IMR-90 (cell line): ENCODE measurements around the gene RFX1. TPM values are rescaled to one million over a fixed set of nuclear protein-coding genes. Genes with fewer than 3 reads are reported as not detected.

Source experiments
- ATAC-seq: fragments of 200-7000 bp; cut with Tn5 transposase; 2 replicates; pipeline ENCODE4 v1.9.1; 2020; ENCODE audit warnings: low read depth, mild to moderate bottlenecking, moderate library complexity
- BruUV-seq: library from RNA; stranded (reverse); fragments of 400-500 nt; replicated peaks from 2 replicates; lab custom pipeline; 2021; lab: Mats Ljungman, UMichigan
- CTCF ChIA-PET: fragments of 300-600 bp; formaldehyde crosslinking; extraction: SDS; loops from one replicate; lab custom pipeline; 2021; ENCODE audit warnings: antibody characterized with exemption; lab: Yijun Ruan, JAX
- POLR2A ChIA-PET: fragments of 300-600 bp; sonication (Branson Sonifier 250); formaldehyde crosslinking; loops from one replicate; lab custom pipeline; 2022; ENCODE audit warnings: antibody characterized with exemption; ENCODE audit not compliant: unreplicated experiment; lab: Charles Lee
- DNase-seq: peaks from one replicate; pipeline ENCODE4 v3.0.0; 2013
- H2AFZ ChIP-seq: replicated peaks from 2 replicates; pipeline ENCODE3; 2013; ENCODE audit warnings: low read length, mild to moderate bottlenecking; ENCODE audit not compliant: poor library complexity
- H2AK5ac ChIP-seq: 2 replicates; pipeline ENCODE4 v1.6.1; 2013; ENCODE audit warnings: low read depth, low read length, inconsistent platforms
- H2AK9ac ChIP-seq: replicated peaks from 2 replicates; pipeline ENCODE3; 2013; ENCODE audit warnings: mild to moderate bottlenecking, low read depth, low read length, moderate library complexity; ENCODE audit not compliant: poor library complexity
- H2BK120ac ChIP-seq: 2 replicates; pipeline ENCODE4 v1.6.1; 2013; ENCODE audit warnings: low read depth, low read length, inconsistent platforms
- H2BK15ac ChIP-seq: 3 replicates; pipeline ENCODE4 v1.6.1; 2013; ENCODE audit warnings: low read depth, low read length, inconsistent platforms
- H2BK20ac ChIP-seq: 2 replicates; pipeline ENCODE4 v1.6.1; 2013; ENCODE audit warnings: low read depth, mild to moderate bottlenecking, inconsistent platforms, low read length, moderate library complexity
- H2BK5ac ChIP-seq: 2 replicates; pipeline ENCODE4 v1.6.1; 2013; ENCODE audit warnings: mild to moderate bottlenecking, low read depth, low read length, inconsistent platforms; ENCODE audit not compliant: poor library complexity, severe bottlenecking
- H3K14ac ChIP-seq: replicated peaks from 2 replicates; pipeline ENCODE4 v1.6.1; 2013; ENCODE audit warnings: low read depth, low read length, inconsistent platforms
- H3K18ac ChIP-seq: 2 replicates; pipeline ENCODE4 v1.6.1; 2013; ENCODE audit warnings: low read depth, low read length, control low read depth
- H3K23ac ChIP-seq: 2 replicates; pipeline ENCODE4 v1.6.1; 2013; ENCODE audit warnings: low read depth, low read length, inconsistent platforms
- H3K27ac ChIP-seq: 2 replicates; pipeline ENCODE4 v1.5.1; 2013; ENCODE audit warnings: mild to moderate bottlenecking, control low read depth, low read length; ENCODE audit not compliant: insufficient read depth
- H3K27me3 ChIP-seq: 2 replicates; pipeline ENCODE4 v1.6.1; 2013; ENCODE audit warnings: low read length; ENCODE audit not compliant: control insufficient read depth, insufficient read depth
- H3K36me3 ChIP-seq: 2 replicates; pipeline ENCODE4 v1.6.1; 2013; ENCODE audit warnings: low read length, mixed read lengths; ENCODE audit not compliant: control insufficient read depth, insufficient read depth
- H3K4ac ChIP-seq: 2 replicates; pipeline ENCODE4 v1.6.1; 2013; ENCODE audit warnings: low read depth, low read length, inconsistent platforms
- H3K4me1 ChIP-seq: 2 replicates; pipeline ENCODE4 v1.6.1; 2013; ENCODE audit warnings: low read length, mixed read lengths; ENCODE audit not compliant: control insufficient read depth, insufficient read depth
- H3K4me2 ChIP-seq: 2 replicates; pipeline ENCODE4 v1.6.1; 2013; ENCODE audit warnings: low read depth, mild to moderate bottlenecking, control low read depth, low read length, moderate library complexity
- H3K4me3 ChIP-seq: 2 replicates; pipeline ENCODE4 v1.5.1; 2013; ENCODE audit warnings: low read depth, mild to moderate bottlenecking, control low read depth, low read length, moderate library complexity; ENCODE audit not compliant: insufficient read depth
- H3K56ac ChIP-seq: 2 replicates; pipeline ENCODE4 v1.6.1; 2013; ENCODE audit warnings: low read length, inconsistent platforms; ENCODE audit not compliant: insufficient read depth; ENCODE audit errors: extremely low read depth
- H3K79me1 ChIP-seq, 2 experiments: 2 replicates each; pipeline ENCODE4 v1.6.1; 2013; ENCODE audit warnings: low read length in 2 of 2, inconsistent platforms in 1 of 2, low read depth in 1 of 2
- H3K9ac ChIP-seq: 2 replicates; pipeline ENCODE4 v1.6.1; 2013; ENCODE audit warnings: low read depth, low read length, control low read depth
- H3K9me1 ChIP-seq: 2 replicates; pipeline ENCODE4 v1.6.1; 2013; ENCODE audit warnings: low read length, inconsistent platforms; ENCODE audit not compliant: insufficient read depth
- H3K9me3 ChIP-seq: 2 replicates; pipeline ENCODE4 v1.6.1; 2013; ENCODE audit warnings: low read length; ENCODE audit not compliant: control insufficient read depth, insufficient read depth
- H4K20me1 ChIP-seq: 2 replicates; pipeline ENCODE4 v1.6.1; 2013; ENCODE audit warnings: low read length, inconsistent platforms; ENCODE audit not compliant: insufficient read depth
- H4K5ac ChIP-seq: 2 replicates; pipeline ENCODE4 v1.6.1; 2013; ENCODE audit warnings: mild to moderate bottlenecking, low read depth, low read length, control low read depth
- H4K8ac ChIP-seq, 2 experiments: 2 replicates each; pipeline ENCODE4 v1.6.1; 2013; ENCODE audit warnings: low read depth in 2 of 2, low read length in 2 of 2, control low read depth in 1 of 2, inconsistent platforms in 1 of 2
- H4K91ac ChIP-seq: 2 replicates; pipeline ENCODE4 v1.6.1; 2013; ENCODE audit warnings: low read depth, low read length, inconsistent platforms; ENCODE audit not compliant: insufficient read depth
- CEBPB ChIP-seq: IDR thresholded peaks from 2 replicates; pipeline ENCODE4 v1.6.1; 2012; ENCODE audit warnings: low read depth, low read length, improper control_type of control experiment
- CHD1 ChIP-seq: IDR thresholded peaks from 2 replicates; pipeline ENCODE4 v1.6.1; 2012; ENCODE audit warnings: low read depth, low read length, improper control_type of control experiment
- ELK1 ChIP-seq: fragments of 150-350 bp; IDR thresholded peaks from 2 replicates; pipeline ENCODE4 v1.6.1; 2016; ENCODE audit warnings: low read depth, mild to moderate bottlenecking, low read length, moderate library complexity, borderline replicate concordance
- MAFK ChIP-seq: IDR thresholded peaks from 2 replicates; pipeline ENCODE4 v1.6.1; 2012; ENCODE audit warnings: low read depth, low read length, improper control_type of control experiment
- MXI1 ChIP-seq: IDR thresholded peaks from 2 replicates; pipeline ENCODE4 v1.6.1; 2012; ENCODE audit warnings: low read depth, mild to moderate bottlenecking, low read length, moderate library complexity, borderline replicate concordance
- RAD21 ChIP-seq: IDR thresholded peaks from 2 replicates; pipeline ENCODE4 v1.6.1; 2012; ENCODE audit warnings: low read length, improper control_type of control experiment
- RCOR1 ChIP-seq: IDR thresholded peaks from 2 replicates; pipeline ENCODE4 v1.6.1; 2012; ENCODE audit warnings: mild to moderate bottlenecking, low read length, improper control_type of control experiment; ENCODE audit not compliant: insufficient replicate concordance
- USF2 ChIP-seq: fragments of 150-350 bp; IDR thresholded peaks from 2 replicates; pipeline ENCODE4 v1.6.1; 2017; ENCODE audit warnings: mild to moderate bottlenecking, antibody characterized with exemption, low read length, low read depth
- WGBS, 2 experiments: methylation state at CpG; one replicate each; pipeline versions ENCODE4 v1.1.5 to v1.1.7; 2013; ENCODE audit warnings: missing lambda C conversion rate in 2 of 2; ENCODE audit not compliant: insufficient read length in 1 of 2; ENCODE audit errors: extremely low coverage in 2 of 2; 5-methylcytosine and 5-hydroxymethylcytosine counted together
- dilution Hi-C: fragments of 300-500 bp; cut with HindIII; formaldehyde crosslinking; loops from one replicate; pipeline ENCODE4 v1.14.3; 2018; ENCODE audit warnings: low sequenced_read_pairs; ENCODE audit not compliant: unreplicated experiment
- in situ Hi-C: fragments of 300-500 bp; cut with MboI; formaldehyde crosslinking; loops from 3 replicates; pipeline ENCODE4 v1.14.3; 2019; ENCODE audit warnings: low sequenced_read_pairs, inconsistent platforms, mixed read lengths
- intact Hi-C: fragments of 100-400 bp; cut with micrococcal nuclease; formaldehyde crosslinking; loops from 2 replicates; pipeline ENCODE4 v1.10.0; 2022
- polyA plus RNA-seq, 3 experiments: library from polyadenylated mRNA; depleted of rRNA; stranded (reverse); fragments of >200 nt; gene quantifications; 2 replicates each; pipeline ENCODE4 v1.2.3, GENCODE V29; 2012; ENCODE audit warnings: low replicate concordance in 1 of 3
- total RNA-seq: library from RNA; depleted of rRNA; stranded (reverse); fragments of >200 nt; gene quantifications from 2 replicates; pipeline ENCODE4 v1.2.3, GENCODE V29; 2012

Gene RFX1
- total and polyA plus RNA-seq, 2 of the 4 experiments (the other 2 are of a cell fraction) = 0.36 to 3.1 TPM

GRCh38 chr19:14030997-14031718 is 25.0 kb upstream of the RFX1 start:
- intact Hi-C loops = no loop called here
- H2BK120ac ChIP-seq = no peak overlapping the region
- H3K9me1 ChIP-seq = no peaks in the 10 kb centered on the region
- in situ Hi-C loops = no loop called here
- H3K4me3 ChIP-seq = peak overlapping the region; percentile 60; the same call in 1 of the 2 replicates
- H2BK20ac ChIP-seq = no peak overlapping the region
- H3K56ac ChIP-seq = no peak overlapping the region
- H2AK5ac ChIP-seq = peak overlapping the region; percentile 44; the same call in 1 of the 2 replicates
- peaks cover 30% of the 10 kb centered on the region for H3K27me3 ChIP-seq
- H3K9me3 ChIP-seq = no peaks in the 10 kb centered on the region; the same call in 1 of the 2 replicates
- no peaks in the 10 kb centered on the region for H3K36me3 ChIP-seq
- no peak overlapping the region for H4K91ac ChIP-seq
- no peak overlapping the region for H3K14ac ChIP-seq
- no peaks in the 10 kb centered on the region for H4K20me1 ChIP-seq
- no peaks in the 10 kb centered on the region for H3K79me1 ChIP-seq
- TF ChIP-seq MAFK (no peak), USF2 (no peak), CHD1 (no peak), MXI1 (no peak), CEBPB (no peak), RAD21 (no peak), ELK1 (no peak), RCOR1 (no peak)
- H4K8ac ChIP-seq = no peak overlapping the region
- H3K27ac ChIP-seq = no peak overlapping the region
- WGBS, 2 experiments = 63% methylated on average over 3 of the region's 20 CpGs; no CpG with 5 or more reads in 1 of the 2 experiments
- no peak overlapping the region for H4K5ac ChIP-seq
- DNase-seq = no peak
- POLR2A ChIA-PET = interaction anchor here (0.6 kb wide), 1 partner anchor 37 kb away, joined by 5 read pairs; no protein-coding TSS in a partner anchor
- H2BK15ac ChIP-seq = no peak overlapping the region
- no peak for ATAC-seq
- no peaks in the 10 kb centered on the region for H3K4me1 ChIP-seq
- H3K4ac ChIP-seq = no peak overlapping the region
- peak overlapping the region; percentile 32; the same call in 1 of the 2 replicates for H3K23ac ChIP-seq
- H3K4me2 ChIP-seq = no peak overlapping the region; the same call in 1 of the 2 replicates
- peak overlapping the region; percentile 93 for H2AFZ ChIP-seq
- CTCF ChIA-PET = interaction anchor here (0.8 to 1.8 kb wide), 5 partner anchors 9 to 20 kb away, joined by 3 to 7 read pairs (median 4); no protein-coding TSS in a partner anchor
- H3K18ac ChIP-seq = no peak overlapping the region
- no TSS peak for BruUV-seq
- no peak overlapping the region for H2BK5ac ChIP-seq
- H3K9ac ChIP-seq = no peak overlapping the region
- H2AK9ac ChIP-seq = peak overlapping the region; percentile 63
- dilution Hi-C loops = no loop called here
